Vagina (tissue), 2 donors: ENCODE results near the gene RBP7.

Experiments used
- POLR2A ChIP-seq, 2 donors: fragments of 450-650 bp; IDR thresholded peaks; one replicate each; pipeline ENCODE4 v1.6.1; 2017; ENCODE audit warnings: antibody characterized with exemption in 2 of 2, mild to moderate bottlenecking in 2 of 2, moderate library complexity in 2 of 2
- POLR2AphosphoS5 ChIP-seq, 2 donors: sonication (generic); formaldehyde crosslinking; IDR thresholded peaks; one replicate each; pipeline ENCODE4 v1.9.0; 2017; ENCODE audit warnings: antibody characterized with exemption in 2 of 2, mild to moderate bottlenecking in 2 of 2, low read depth in 1 of 2; ENCODE audit not compliant: insufficient read depth in 1 of 2
- TF ChIP-seq, protein P1 (sequence below), 3 experiments: fragments of 450-650 bp in 2 of 3; fragments of 200-600 bp in 1 of 3; sonication (generic) in 1 of 3; IDR thresholded peaks; one replicate each; pipeline ENCODE4 v1.5.1; 2017 to 2019; ENCODE audit warnings: antibody characterized with exemption in 3 of 3, mild to moderate bottlenecking in 2 of 3, moderate library complexity in 2 of 3

- no peak for TF ChIP-seq POLR2AphosphoS5 (IDR thresholded peaks at IDR 0.05; ENCODE audit: insufficient read depth in 1 of 2, low read depth in 1 of 2)
- TF ChIP-seq, protein P1, sequence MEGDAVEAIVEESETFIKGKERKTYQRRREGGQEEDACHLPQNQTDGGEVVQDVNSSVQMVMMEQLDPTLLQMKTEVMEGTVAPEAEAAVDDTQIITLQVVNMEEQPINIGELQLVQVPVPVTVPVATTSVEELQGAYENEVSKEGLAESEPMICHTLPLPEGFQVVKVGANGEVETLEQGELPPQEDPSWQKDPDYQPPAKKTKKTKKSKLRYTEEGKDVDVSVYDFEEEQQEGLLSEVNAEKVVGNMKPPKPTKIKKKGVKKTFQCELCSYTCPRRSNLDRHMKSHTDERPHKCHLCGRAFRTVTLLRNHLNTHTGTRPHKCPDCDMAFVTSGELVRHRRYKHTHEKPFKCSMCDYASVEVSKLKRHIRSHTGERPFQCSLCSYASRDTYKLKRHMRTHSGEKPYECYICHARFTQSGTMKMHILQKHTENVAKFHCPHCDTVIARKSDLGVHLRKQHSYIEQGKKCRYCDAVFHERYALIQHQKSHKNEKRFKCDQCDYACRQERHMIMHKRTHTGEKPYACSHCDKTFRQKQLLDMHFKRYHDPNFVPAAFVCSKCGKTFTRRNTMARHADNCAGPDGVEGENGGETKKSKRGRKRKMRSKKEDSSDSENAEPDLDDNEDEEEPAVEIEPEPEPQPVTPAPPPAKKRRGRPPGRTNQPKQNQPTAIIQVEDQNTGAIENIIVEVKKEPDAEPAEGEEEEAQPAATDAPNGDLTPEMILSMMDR (IDR thresholded peaks at IDR 0.05) = no peak
- no peak for TF ChIP-seq POLR2A (IDR thresholded peaks at IDR 0.05)
These were observed 64.2 kb downstream of the RBP7 start for GRCh38 chr1:10061276-10061675.
